ENCODE results near the gene PLA2G4B. TPM values are rescaled to one million over a fixed set of nuclear protein-coding genes. Genes with fewer than 3 reads are reported as not detected.

PLA2G4B gene
- total RNA-seq, 1 experiment from 2014 or later = 4.1 TPM

DNA sequence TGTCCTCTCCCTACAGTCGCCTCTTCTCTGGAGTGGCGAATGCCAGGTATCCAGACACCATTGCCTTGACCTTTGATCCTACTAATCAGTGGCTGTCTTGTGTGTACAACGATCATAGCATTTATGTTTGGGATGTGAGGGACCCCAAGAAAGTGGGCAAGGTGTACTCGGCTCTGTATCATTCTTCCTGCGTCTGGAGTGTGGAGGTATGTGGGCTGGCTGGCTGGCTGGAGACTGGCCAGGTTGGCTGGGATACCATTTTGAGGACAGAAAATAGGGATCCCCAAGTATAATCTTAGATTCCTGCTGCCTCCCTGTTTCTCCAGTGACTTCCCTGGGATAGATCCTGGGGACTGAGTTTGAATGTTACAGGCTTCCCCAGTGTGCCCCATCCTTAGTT lies 24.1 kb upstream of the PLA2G4B start:
- Mint-ChIP-seq H3K4me1 (ENCODE audit: low read depth, unreplicated experiment) (no peaks in the 10 kb centered on the region), H3K27me3 (ENCODE audit: unreplicated experiment) (no peaks in the 10 kb centered on the region), H3K4me3 (ENCODE audit: low read depth, unreplicated experiment) (no peak overlapping the region), H3K36me3 (ENCODE audit: insufficient read depth, unreplicated experiment) (no peaks in the 10 kb centered on the region), H3K27ac (ENCODE audit: unreplicated experiment) (no peak overlapping the region), H3K9me3 (ENCODE audit: low read depth, unreplicated experiment) (no peaks in the 10 kb centered on the region)
- BruUV-seq (replicated peaks) = no TSS peak
- CTCF ChIA-PET = no interaction called here
- intact Hi-C loops (cut with micrococcal nuclease; ENCODE audit: unreplicated experiment) = loop anchor here (5.0 to 10.0 kb wide), 2 partner anchors 90 to 212 kb away; no protein-coding TSS in a partner anchor
- no peak for TF ChIP-seq CTCF (IDR thresholded peaks at IDR 0.05; ENCODE audit: unreplicated experiment)
- DNase-seq = no peak

DNA sequence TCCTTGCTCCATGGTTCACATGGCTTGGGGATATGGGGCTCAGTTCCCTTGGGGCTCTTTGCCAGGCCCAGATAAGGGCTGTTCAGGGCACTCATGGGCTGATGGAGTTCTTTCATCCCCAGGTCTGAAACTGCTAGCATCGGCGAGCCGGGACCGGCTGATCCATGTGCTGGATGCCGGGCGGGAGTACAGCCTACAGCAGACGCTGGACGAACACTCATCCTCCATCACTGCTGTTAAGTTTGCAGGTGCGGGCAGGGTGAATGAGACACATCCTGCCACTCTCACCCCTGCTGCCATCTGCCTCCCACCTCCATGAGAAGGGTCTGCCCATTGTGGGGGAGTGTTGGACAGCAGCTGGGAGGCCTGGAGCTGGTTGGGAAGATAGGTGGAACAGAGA lies 21.9 kb upstream of the PLA2G4B start:
- Mint-ChIP-seq H3K4me3 (ENCODE audit: low read depth, unreplicated experiment) (no peak overlapping the region), H3K27ac (ENCODE audit: unreplicated experiment) (no peak overlapping the region), H3K4me1 (ENCODE audit: low read depth, unreplicated experiment) (no peaks in the 10 kb centered on the region), H3K27me3 (ENCODE audit: unreplicated experiment) (no peaks in the 10 kb centered on the region), H3K36me3 (ENCODE audit: insufficient read depth, unreplicated experiment) (no peaks in the 10 kb centered on the region), H3K9me3 (ENCODE audit: low read depth, unreplicated experiment) (no peaks in the 10 kb centered on the region)
- intact Hi-C loops (cut with micrococcal nuclease; ENCODE audit: unreplicated experiment) = loop anchor here (10.0 kb wide), 1 partner anchor 88 kb away; no protein-coding TSS in a partner anchor
- CTCF ChIA-PET = no interaction called here
- no peak for TF ChIP-seq CTCF (IDR thresholded peaks at IDR 0.05; ENCODE audit: unreplicated experiment)
- no TSS peak for BruUV-seq (replicated peaks)
- DNase-seq = no peak

DNA sequence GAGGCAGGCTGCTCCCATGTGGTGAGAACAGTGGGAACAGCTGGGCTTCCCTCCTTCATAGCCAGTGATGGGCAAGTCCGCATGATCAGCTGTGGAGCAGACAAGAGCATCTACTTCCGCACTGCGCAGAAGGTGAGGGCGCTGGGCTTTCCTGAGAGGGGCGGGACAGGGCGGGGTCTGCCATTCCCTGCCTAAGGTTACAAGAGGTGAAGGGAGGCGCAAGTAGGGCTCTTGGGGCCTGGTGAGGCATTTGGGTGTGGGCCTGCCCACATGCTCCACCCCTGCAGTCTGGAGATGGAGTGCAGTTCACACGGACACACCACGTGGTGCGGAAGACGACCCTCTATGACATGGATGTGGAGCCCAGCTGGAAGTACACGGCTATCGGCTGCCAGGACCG lies 21.3 kb upstream of the PLA2G4B start:
- no peak overlapping the region for H3K27ac Mint-ChIP-seq (ENCODE audit: unreplicated experiment)
- BruUV-seq (replicated peaks) = no TSS peak
- no peaks in the 10 kb centered on the region for H3K9me3 Mint-ChIP-seq (ENCODE audit: low read depth, unreplicated experiment)
- CTCF ChIA-PET = no interaction called here
- no peaks in the 10 kb centered on the region for H3K27me3 Mint-ChIP-seq (ENCODE audit: unreplicated experiment)
- no peaks in the 10 kb centered on the region for H3K36me3 Mint-ChIP-seq (ENCODE audit: insufficient read depth, unreplicated experiment)
- no peak for DNase-seq
- intact Hi-C loops (cut with micrococcal nuclease; ENCODE audit: unreplicated experiment) = loop anchor here (10.0 kb wide), 1 partner anchor 87 kb away; no protein-coding TSS in a partner anchor
- H3K4me1 Mint-ChIP-seq (ENCODE audit: low read depth, unreplicated experiment) = no peaks in the 10 kb centered on the region
- no peak for TF ChIP-seq CTCF (IDR thresholded peaks at IDR 0.05; ENCODE audit: unreplicated experiment)
- no peak overlapping the region for H3K4me3 Mint-ChIP-seq (ENCODE audit: low read depth, unreplicated experiment)

- intact Hi-C loops (cut with micrococcal nuclease; ENCODE audit: unreplicated experiment) = loop anchor here (10.0 kb wide), 1 partner anchor 87 kb away; no protein-coding TSS in a partner anchor
- Mint-ChIP-seq H3K36me3 (ENCODE audit: insufficient read depth, unreplicated experiment) (no peaks in the 10 kb centered on the region), H3K9me3 (ENCODE audit: low read depth, unreplicated experiment) (no peaks in the 10 kb centered on the region), H3K4me1 (ENCODE audit: low read depth, unreplicated experiment) (no peaks in the 10 kb centered on the region), H3K27ac (ENCODE audit: unreplicated experiment) (no peak overlapping the region), H3K27me3 (ENCODE audit: unreplicated experiment) (no peaks in the 10 kb centered on the region), H3K4me3 (ENCODE audit: low read depth, unreplicated experiment) (no peak overlapping the region)
- TF ChIP-seq CTCF (IDR thresholded peaks at IDR 0.05; ENCODE audit: unreplicated experiment) = no peak
- DNase-seq = no peak
- CTCF ChIA-PET = no interaction called here
- no TSS peak for BruUV-seq (replicated peaks)
These were observed 20.9 kb upstream of the PLA2G4B start for GRCh38 chr15:41817781-41818180.
